BLaER1 (cell line): ENCODE results near the gene ACP7.
"Not testable (repeated sequence)": the region's sequence is repeated elsewhere in the genome, so short reads cannot be mapped to it uniquely, and the experiment has no call there.

Source experiments
- H3K27ac ChIP-seq: shearing (Covaris generic); formaldehyde crosslinking; 2 replicates; pipeline ENCODE4 v1.8.1; 2022
- H3K27me3 ChIP-seq: shearing (Covaris generic); formaldehyde crosslinking; 2 replicates; pipeline ENCODE4 v1.8.1; 2022
- H3K36me3 ChIP-seq: shearing (Covaris generic); formaldehyde crosslinking; 2 replicates; pipeline ENCODE4 v1.8.1; 2022
- H3K4me1 ChIP-seq: shearing (Covaris generic); formaldehyde crosslinking; 2 replicates; pipeline ENCODE4 v1.8.1; 2022
- H3K4me2 ChIP-seq: shearing (Covaris generic); formaldehyde crosslinking; 2 replicates; pipeline ENCODE4 v1.8.1; 2022
- H3K4me3 ChIP-seq: shearing (Covaris generic); formaldehyde crosslinking; 2 replicates; pipeline ENCODE4 v1.8.1; 2022
- H3K9ac ChIP-seq: shearing (Covaris generic); formaldehyde crosslinking; 2 replicates; pipeline ENCODE4 v1.8.1; 2022
- H3K9me3 ChIP-seq: shearing (Covaris generic); formaldehyde crosslinking; 2 replicates; pipeline ENCODE4 v1.8.1; 2022
- H4K20me1 ChIP-seq: shearing (Covaris generic); formaldehyde crosslinking; 2 replicates; pipeline ENCODE4 v1.8.1; 2022
- Cebpa-rat ChIP-seq: shearing (Covaris generic); IDR thresholded peaks from 2 replicates; pipeline ENCODE4 v1.8.1; 2022

The ACP7 gene

DNA sequence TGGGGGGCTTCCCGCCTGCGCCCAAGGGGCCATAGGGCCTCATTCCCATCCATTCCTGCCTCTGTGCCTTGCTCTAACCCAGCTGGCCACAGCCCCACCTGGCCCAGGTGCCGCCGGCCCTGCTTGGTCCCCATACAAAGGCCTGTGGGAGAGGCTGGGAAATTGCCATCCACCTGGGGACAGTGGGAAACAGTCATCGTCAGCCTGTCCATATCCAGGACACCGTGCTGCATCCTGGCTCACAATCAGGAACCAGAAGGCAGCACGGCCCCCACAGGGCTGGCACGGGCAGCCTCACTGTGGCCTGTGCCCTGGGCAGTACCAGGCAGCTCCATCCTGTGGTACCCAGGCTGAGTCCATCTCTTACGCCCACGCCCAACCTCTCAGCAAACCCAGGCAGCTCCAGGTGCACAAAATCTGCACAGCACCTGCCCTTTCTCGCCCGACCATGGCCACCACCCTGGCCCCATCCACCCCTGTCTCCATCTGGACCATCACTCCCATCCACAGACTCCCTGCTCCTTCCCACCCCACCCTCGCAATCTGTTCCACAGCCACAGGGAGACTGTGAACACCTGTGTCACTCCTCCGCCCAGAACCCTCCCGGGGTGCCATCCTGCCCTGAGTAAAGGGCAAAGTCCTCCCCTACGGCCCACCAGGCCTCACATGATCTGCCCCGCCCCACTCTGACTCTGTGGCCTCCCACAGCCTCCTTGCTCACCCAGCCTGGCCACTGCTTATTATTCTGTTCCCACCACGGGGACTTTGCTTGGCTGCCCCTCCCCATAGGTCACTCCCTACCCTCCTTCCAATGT lies 30.7 kb upstream of the ACP7 start:
- H3K36me3 ChIP-seq: no peaks in the 10 kb centered on the region
- no peak overlapping the region for H3K9ac ChIP-seq
- no peak for TF ChIP-seq Cebpa-rat
- H3K4me1 ChIP-seq: no peaks in the 10 kb centered on the region
- no peak overlapping the region for H3K4me3 ChIP-seq
- no peak overlapping the region for H3K4me2 ChIP-seq
- H3K27ac ChIP-seq: no peak overlapping the region
- H3K9me3 ChIP-seq: 0 out of 2 replicates have a peak, but pooled peaks cover 4% of the 10 kb centered on the region
- no peaks in the 10 kb centered on the region for H3K27me3 ChIP-seq
- no peaks in the 10 kb centered on the region for H4K20me1 ChIP-seq

GRCh38 chr19:39054091-39054470 lies 30.1 kb upstream of the ACP7 start:
- no peaks in the 10 kb centered on the region for H4K20me1 ChIP-seq
- TF ChIP-seq Cebpa-rat: no peak
- H3K27me3 ChIP-seq: no peaks in the 10 kb centered on the region
- H3K4me2 ChIP-seq: no peak overlapping the region
- H3K9me3 ChIP-seq: 0 out of 2 replicates have a peak, but pooled peaks cover 4% of the 10 kb centered on the region
- H3K4me1 ChIP-seq: no peaks in the 10 kb centered on the region
- H3K36me3 ChIP-seq: no peaks in the 10 kb centered on the region
- no peak overlapping the region for H3K4me3 ChIP-seq
- no peak overlapping the region for H3K9ac ChIP-seq
- no peak overlapping the region for H3K27ac ChIP-seq

DNA sequence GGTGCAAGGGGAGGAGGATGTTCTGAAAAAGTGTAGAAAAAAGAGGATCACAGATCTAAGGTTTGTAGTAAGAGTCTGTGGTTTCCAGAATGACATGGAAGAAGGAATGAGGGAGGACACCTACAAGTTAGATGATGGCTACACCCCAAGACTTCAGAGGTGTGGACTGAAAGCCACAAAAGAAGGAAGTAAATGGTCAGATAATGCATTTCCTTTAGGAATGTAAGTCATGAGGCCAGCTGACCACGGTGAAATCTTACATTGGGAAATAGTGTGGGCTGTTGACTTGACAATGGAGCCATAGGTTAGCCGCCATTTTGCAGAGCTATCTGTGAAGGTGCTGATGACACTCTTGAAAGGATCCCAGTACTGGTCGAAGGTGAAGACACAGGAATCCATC lies 26.6 kb upstream of the ACP7 start:
- Histone ChIP-seq H3K27ac (no peak overlapping the region), H3K9me3 (0 out of 2 replicates have a peak, but pooled peaks cover 4% of the 10 kb centered on the region), H3K9ac (no peak overlapping the region), H3K4me2 (no peak overlapping the region), H4K20me1 (no peaks in the 10 kb centered on the region), H3K27me3 (no peaks in the 10 kb centered on the region), H3K36me3 (no peaks in the 10 kb centered on the region), H3K4me3 (no peak overlapping the region), H3K4me1 (peaks cover 10% of the 10 kb centered on the region)
- TF ChIP-seq Cebpa-rat: no peak

DNA sequence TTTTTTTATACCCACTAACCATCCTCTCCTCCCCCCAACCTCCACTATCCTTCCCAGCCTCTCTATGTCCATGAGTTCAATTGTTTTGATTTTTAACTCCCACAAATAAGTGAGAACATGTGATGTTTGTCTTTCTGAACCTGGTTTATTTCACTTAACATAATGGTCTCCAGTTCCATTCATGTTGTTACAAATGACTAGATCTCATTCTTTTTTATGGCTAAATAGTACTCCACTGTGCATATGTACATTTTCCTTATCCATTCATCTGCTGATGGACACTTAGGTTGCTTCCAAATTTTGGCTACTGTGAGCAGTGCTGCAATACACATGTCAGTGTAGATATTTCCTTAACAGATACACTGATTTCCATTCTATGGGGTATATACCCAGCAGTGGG lies 24.9 kb upstream of the ACP7 start:
- no peak for TF ChIP-seq Cebpa-rat
- Histone ChIP-seq H3K4me1 (peaks cover 10% of the 10 kb centered on the region), H3K9me3 (0 out of 2 replicates have a peak, but pooled peaks cover 4% of the 10 kb centered on the region), H3K27ac (no peak overlapping the region), H3K4me2 (no peak overlapping the region), H3K36me3 (no peaks in the 10 kb centered on the region), H4K20me1 (no peaks in the 10 kb centered on the region), H3K4me3 (no peak overlapping the region), H3K27me3 (no peaks in the 10 kb centered on the region), H3K9ac (no peak overlapping the region)

- H3K9ac ChIP-seq: no peak overlapping the region
- H3K27ac ChIP-seq: no peak overlapping the region
- H3K4me2 ChIP-seq: no peak overlapping the region
- H3K27me3 ChIP-seq: no peaks in the 10 kb centered on the region
- H3K4me1 ChIP-seq: peaks cover 10% of the 10 kb centered on the region
- H3K36me3 ChIP-seq: no peaks in the 10 kb centered on the region
- TF ChIP-seq Cebpa-rat: no peak
- no peak overlapping the region for H3K4me3 ChIP-seq
- no peaks in the 10 kb centered on the region for H3K9me3 ChIP-seq
- H4K20me1 ChIP-seq: no peaks in the 10 kb centered on the region
These were observed 24.0 kb upstream of the ACP7 start for GRCh38 chr19:39060171-39060570.

DNA sequence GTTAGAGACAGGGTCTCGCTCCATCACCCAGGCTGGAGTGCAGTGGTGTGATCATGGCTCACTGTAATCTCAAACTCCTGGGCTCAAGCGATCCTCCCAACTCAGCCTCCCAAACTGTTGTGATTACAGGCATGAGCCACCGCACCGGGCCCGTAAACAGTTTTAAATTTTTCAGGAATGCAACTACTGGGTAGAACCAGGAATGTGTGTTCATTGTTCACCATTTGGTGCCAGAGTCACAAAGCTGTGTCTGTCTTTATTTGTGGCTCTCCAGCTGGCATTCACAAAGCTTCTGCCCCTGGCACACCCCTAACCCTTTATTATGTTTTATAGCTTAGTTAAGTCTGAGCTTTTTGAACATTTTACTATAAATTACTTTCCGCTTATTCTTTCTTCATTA lies 19.8 kb upstream of the ACP7 start:
- Histone ChIP-seq H3K4me3 (no peak overlapping the region), H3K4me2 (no peak overlapping the region), H3K9me3 (peaks cover 18% of the 10 kb centered on the region), H3K36me3 (no peaks in the 10 kb centered on the region), H3K27ac (no peak overlapping the region), H3K27me3 (no peaks in the 10 kb centered on the region), H4K20me1 (no peaks in the 10 kb centered on the region), H3K4me1 (peaks cover 10% of the 10 kb centered on the region), H3K9ac (no peak overlapping the region)
- no peak for TF ChIP-seq Cebpa-rat

DNA sequence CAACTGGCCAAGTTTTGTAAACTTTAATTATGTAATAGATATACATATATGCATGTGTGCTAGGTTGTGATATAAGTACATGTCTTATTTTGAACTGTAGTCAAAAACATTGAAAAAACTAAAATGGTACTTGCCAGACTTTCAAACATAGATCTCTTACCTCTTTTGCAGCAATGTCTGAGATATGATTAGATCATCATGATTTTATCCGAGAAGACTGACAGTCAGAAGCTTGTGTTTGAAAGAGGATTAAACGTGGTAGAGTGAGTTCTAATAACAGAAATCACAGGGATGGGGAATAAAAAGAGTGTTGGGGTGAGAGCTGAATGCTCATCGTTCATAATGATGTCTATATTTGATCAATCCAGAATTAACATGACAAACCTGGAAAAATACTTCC lies 18.2 kb upstream of the ACP7 start:
- Histone ChIP-seq H3K4me1 (peaks cover 21% of the 10 kb centered on the region), H3K4me3 (no peak overlapping the region), H3K9me3 (peaks cover 18% of the 10 kb centered on the region), H3K36me3 (no peaks in the 10 kb centered on the region), H4K20me1 (no peaks in the 10 kb centered on the region), H3K4me2 (no peak overlapping the region), H3K27me3 (no peaks in the 10 kb centered on the region), H3K27ac (no peak overlapping the region), H3K9ac (no peak overlapping the region)
- no peak for TF ChIP-seq Cebpa-rat

DNA sequence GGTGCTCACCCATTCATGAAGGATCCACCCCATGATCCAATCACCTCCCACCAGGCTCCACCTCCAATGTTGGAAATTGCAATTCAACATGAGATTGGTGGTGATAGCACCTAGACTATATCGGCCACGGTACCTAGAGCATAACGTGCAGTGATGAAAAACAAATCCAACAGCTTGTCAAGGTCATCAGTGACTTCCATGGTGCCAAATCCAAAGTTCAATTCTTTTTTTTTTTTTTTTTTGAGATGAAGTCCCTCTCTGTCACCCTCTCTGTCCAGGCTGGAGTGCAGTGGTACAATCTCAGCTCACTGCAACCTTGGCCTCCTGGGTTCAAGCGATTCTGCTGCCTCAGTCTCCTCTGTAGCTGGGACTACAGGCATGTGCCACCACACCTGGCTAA lies 17.1 kb upstream of the ACP7 start:
- H3K4me2 ChIP-seq: no peak overlapping the region
- H4K20me1 ChIP-seq: no peaks in the 10 kb centered on the region
- peaks cover 16% of the 10 kb centered on the region for H3K4me1 ChIP-seq
- H3K9me3 ChIP-seq: peaks cover 18% of the 10 kb centered on the region
- H3K27me3 ChIP-seq: no peaks in the 10 kb centered on the region
- H3K4me3 ChIP-seq: no peak overlapping the region
- H3K27ac ChIP-seq: no peak overlapping the region
- no peaks in the 10 kb centered on the region for H3K36me3 ChIP-seq
- TF ChIP-seq Cebpa-rat: no peak
- no peak overlapping the region for H3K9ac ChIP-seq

DNA sequence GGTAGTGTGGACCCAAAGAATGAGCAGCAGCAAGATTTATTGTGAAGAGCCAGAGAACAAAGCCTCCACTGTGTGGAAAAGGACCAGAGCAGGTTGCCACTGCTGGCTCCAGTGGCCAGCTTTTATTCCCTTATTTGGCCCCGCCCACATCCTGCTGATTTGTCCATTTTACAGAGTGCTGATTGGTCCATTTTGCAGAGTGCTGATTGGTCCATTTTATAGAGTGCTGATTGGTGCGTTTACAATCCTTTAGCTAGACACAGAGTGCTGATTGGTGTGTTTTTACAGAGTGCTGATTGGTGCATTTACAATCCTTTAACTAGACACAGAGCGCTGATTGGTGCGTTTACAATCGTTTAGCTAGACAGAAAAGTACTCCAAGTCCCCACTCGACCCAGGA lies 15.9 kb upstream of the ACP7 start:
- Histone ChIP-seq H3K4me1 (peaks cover 25% of the 10 kb centered on the region), H3K9me3 (peaks cover 18% of the 10 kb centered on the region)
- H3K4me3 ChIP-seq, H3K9ac ChIP-seq, H3K27me3 ChIP-seq, H3K36me3 ChIP-seq, H4K20me1 ChIP-seq, H3K27ac ChIP-seq, H3K4me2 ChIP-seq: not testable (repeated sequence)

- H3K4me2 ChIP-seq: peak overlapping the region; percentile 53
- peak overlapping the region; percentile 49; the same call in 1 of the 2 replicates for H3K27ac ChIP-seq
- peaks cover 41% of the 10 kb centered on the region for H3K4me1 ChIP-seq
- no peaks in the 10 kb centered on the region for H4K20me1 ChIP-seq
- H3K4me3 ChIP-seq: no peak overlapping the region
- no peak for TF ChIP-seq Cebpa-rat
- no peak overlapping the region for H3K9ac ChIP-seq
- H3K27me3 ChIP-seq: no peaks in the 10 kb centered on the region
- H3K36me3 ChIP-seq: no peaks in the 10 kb centered on the region
- peaks cover 18% of the 10 kb centered on the region for H3K9me3 ChIP-seq
These were observed 13.3 kb upstream of the ACP7 start for GRCh38 chr19:39070888-39071287.
